Colonic mucosa (tissue), 4 donors: ENCODE results near the gene NEUROD1. TPM values are rescaled to one million over a fixed set of nuclear protein-coding genes. Genes with fewer than 3 reads are reported as not detected.
"Not testable (repeated sequence)": the region's sequence is repeated elsewhere in the genome, so short reads cannot be mapped to it uniquely, and the experiment has no call there.

Experiments used
- DNase-seq: peaks from one replicate; pipeline ENCODE4 v3.0.0-alpha.2; 2020
- H3K27ac ChIP-seq: fragments of 200-600 bp; one replicate; pipeline ENCODE4 v1.8.0; 2021
- H3K27me3 ChIP-seq: fragments of 200-600 bp; one replicate; pipeline ENCODE4 v1.8.0; 2021
- H3K36me3 ChIP-seq: fragments of 200-600 bp; one replicate; pipeline ENCODE4 v1.8.0; 2021
- H3K4me1 ChIP-seq: fragments of 200-600 bp; one replicate; pipeline ENCODE4 v1.8.0; 2021; ENCODE audit warnings: mild to moderate bottlenecking
- H3K4me3 ChIP-seq: fragments of 200-600 bp; one replicate; pipeline ENCODE4 v1.8.0; 2021
- H3K9ac ChIP-seq, 2 donors: one replicate each; pipeline ENCODE4 v1.7.0; 2013; ENCODE audit warnings: control low read depth in 2 of 2, low read depth in 2 of 2, low read length in 2 of 2
- H3K9me3 ChIP-seq: fragments of 200-600 bp; one replicate; pipeline ENCODE4 v1.8.0; 2021
- CTCF ChIP-seq: fragments of 200-600 bp; IDR thresholded peaks from one replicate; pipeline ENCODE4 v1.8.0; 2022; ENCODE audit warnings: antibody characterized with exemption, mild to moderate bottlenecking
- intact Hi-C: fragments of 100-400 bp; cut with DNase I; formaldehyde crosslinking; loops from one replicate; pipeline ENCODE4 v1.14.1; 2022
- total RNA-seq, 2 donors: library from RNA; stranded (reverse); fragmentation: NEBNext Ultra II Directional in 1 of 2; extraction: Animal tissue kit (Norgen Biotek cat#: 25700) in 1 of 2; gene quantifications; one replicate each; pipeline ENCODE4 v1.2.1, GENCODE V29; 2021
- donor health status: healthy.
- donor health status: DM: no; HTN: no; CAD: no.
- donor health status: DM: no; HTN: no; CAD: no.

NEUROD1 gene
- 1 to 10 TPM; 1.8 to 3.0 TPM for total RNA-seq

DNA sequence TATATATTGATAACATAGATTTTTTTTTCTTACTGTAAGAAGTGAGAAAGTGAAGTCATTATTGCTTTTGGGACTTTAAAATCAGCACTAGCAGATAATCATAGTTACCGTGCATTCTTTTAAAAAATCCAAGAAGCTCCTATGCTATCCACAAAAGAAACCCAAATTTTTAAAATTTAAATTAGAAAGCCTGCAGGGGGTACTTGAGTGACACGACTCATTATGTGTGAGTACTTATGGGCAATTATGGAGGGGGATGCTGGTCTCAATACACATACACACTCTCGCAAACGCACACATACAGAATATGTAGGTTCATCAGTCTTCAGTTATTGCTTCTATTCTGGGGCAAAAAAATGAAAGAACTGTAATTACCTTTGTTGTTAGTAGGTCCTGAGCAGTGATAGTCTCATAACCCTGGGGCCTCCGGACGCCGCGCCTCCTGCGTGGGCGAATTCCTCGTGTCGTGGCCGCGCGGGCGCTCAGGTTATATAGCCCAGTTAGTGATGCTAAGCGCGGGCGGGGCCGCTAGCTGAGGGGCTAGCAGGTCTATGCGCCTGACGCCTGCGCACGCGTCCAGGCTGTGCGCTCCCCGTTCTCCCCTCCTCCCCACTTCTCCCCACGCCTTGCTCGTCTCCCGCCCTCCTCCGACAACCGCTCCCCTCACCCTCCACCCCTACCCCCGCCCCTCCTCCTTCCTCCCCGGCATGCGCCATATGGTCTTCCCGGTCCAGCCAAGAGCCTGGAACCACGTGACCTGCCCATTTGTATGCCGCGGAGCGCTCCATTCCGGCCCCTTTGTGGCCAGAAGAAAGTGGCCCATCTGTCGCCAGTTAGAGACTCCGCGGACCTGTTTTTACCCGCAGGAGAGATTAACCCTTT lies at the start of gene NEUROD1:
Gene NEUROD1 (minus strand): TSS at position 463 of the 882 bp plus-strand sequence. CDS start 1,657 bp downstream, outside the sequence.
- no peak within 1 kb of the TSS for H3K9ac ChIP-seq
- H3K9me3 ChIP-seq, result no peaks in the 10 kb centered on the region
- no peak for DNase-seq
- H3K4me3 ChIP-seq, result no peak within 1 kb of the TSS
- H3K36me3 ChIP-seq, result no peaks in the 10 kb centered on the region
- no peaks in the 10 kb centered on the region for H3K4me1 ChIP-seq
- peaks cover 72% of the 10 kb centered on the region for H3K27me3 ChIP-seq
- H3K27ac ChIP-seq, result no peak within 1 kb of the TSS
- intact Hi-C loops, result no loop called here
- TF ChIP-seq CTCF, result no peak

- TF ChIP-seq CTCF, result no peak
- Histone ChIP-seq H3K27me3 (no peaks in the 10 kb centered on the region), H3K4me1 (no peaks in the 10 kb centered on the region), H3K27ac (no peak overlapping the region), H3K9me3 (no peaks in the 10 kb centered on the region), H3K4me3 (no peak overlapping the region), H3K9ac (no peak overlapping the region), H3K36me3 (no peaks in the 10 kb centered on the region)
- intact Hi-C loops, result no loop called here
- DNase-seq, result no peak
Observed at GRCh38 chr2:181725476-181725875, 45.2 kb upstream of the NEUROD1 start.

- TF ChIP-seq CTCF, result no peak
- no peaks in the 10 kb centered on the region for H3K36me3 ChIP-seq
- no peaks in the 10 kb centered on the region for H3K9me3 ChIP-seq
- H3K4me1 ChIP-seq, result no peaks in the 10 kb centered on the region
- intact Hi-C loops, result no loop called here
- no peak overlapping the region for H3K9ac ChIP-seq
- no peak for DNase-seq
- no peak overlapping the region for H3K27ac ChIP-seq
- H3K27me3 ChIP-seq, result no peaks in the 10 kb centered on the region
- H3K4me3 ChIP-seq, result no peak overlapping the region
Observed at GRCh38 chr2:181724662-181725061, 44.3 kb upstream of the NEUROD1 start.

GRCh38 chr2:181723731-181724130 lies 43.4 kb upstream of the NEUROD1 start:
- intact Hi-C loops, result no loop called here
- Histone ChIP-seq H3K27ac (no peak overlapping the region), H3K9ac (no peak overlapping the region), H3K27me3 (no peaks in the 10 kb centered on the region), H3K9me3 (no peaks in the 10 kb centered on the region), H3K4me3 (no peak overlapping the region), H3K36me3 (no peaks in the 10 kb centered on the region), H3K4me1 (no peaks in the 10 kb centered on the region)
- TF ChIP-seq CTCF, result no peak
- no peak for DNase-seq

DNA sequence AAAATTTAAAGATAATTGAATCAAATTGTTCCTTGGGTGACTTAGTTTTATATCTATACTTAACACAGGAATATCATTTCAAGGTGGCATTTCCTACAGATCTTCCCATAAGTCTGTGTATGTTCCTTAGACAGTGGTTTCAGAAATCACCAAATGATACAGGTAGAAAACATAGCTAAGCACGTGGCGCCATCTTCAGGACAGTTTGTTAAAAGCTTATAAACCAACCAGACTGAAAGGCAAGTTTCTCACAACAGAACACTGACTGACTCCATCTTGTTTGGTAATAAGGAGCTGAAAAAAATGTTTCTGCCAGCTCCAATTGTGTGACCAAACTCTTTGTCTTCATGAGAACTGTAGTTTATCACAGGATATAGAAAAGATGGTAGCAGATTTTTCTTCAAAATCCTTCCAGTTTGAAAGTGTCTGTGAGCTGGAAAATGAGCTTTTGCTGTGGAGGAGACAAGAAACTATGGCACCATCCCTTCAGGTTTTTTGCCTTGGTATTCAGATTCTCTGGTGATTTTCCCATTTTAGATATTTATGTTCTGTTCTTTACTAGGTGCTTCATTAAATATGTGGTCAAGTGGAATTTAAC lies 34.8 kb upstream of the NEUROD1 start:
- H3K9ac ChIP-seq, result no peak overlapping the region
- DNase-seq, result peak; percentile 74
- H3K27ac ChIP-seq, result no peak overlapping the region
- TF ChIP-seq CTCF, result peak; percentile 55
- intact Hi-C loops, result loop anchor here (5.0 to 10.0 kb wide), 3 partner anchors 138 to 1593 kb away; no protein-coding TSS in a partner anchor
- H3K9me3 ChIP-seq, result no peaks in the 10 kb centered on the region
- H3K4me3 ChIP-seq, result no peak overlapping the region
- H3K4me1 ChIP-seq, result no peaks in the 10 kb centered on the region
- no peaks in the 10 kb centered on the region for H3K27me3 ChIP-seq
- H3K36me3 ChIP-seq, result no peaks in the 10 kb centered on the region

DNA sequence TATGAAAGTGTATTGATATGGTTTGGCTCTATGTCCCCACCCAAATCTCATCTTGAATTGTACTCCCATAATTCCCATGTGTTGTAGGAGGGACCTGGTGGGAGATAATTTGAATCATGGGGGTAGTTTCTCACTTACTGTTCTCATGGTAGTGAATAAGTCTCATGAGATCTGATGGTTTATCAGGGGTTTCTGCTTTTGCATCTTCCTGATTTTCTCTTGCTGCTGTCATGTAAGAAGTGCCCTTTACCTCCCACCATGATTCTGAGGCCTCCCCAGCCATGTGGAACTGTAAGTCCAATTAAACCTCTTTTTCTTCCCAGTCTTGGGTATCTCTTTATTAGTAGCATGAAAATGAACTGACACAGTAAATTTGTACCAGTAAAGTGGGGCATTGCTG lies 30.7 kb upstream of the NEUROD1 start:
- not testable (repeated sequence) for H3K9me3 ChIP-seq, H3K27me3 ChIP-seq, H3K4me3 ChIP-seq, DNase-seq, H3K9ac ChIP-seq, H3K36me3 ChIP-seq, H3K4me1 ChIP-seq, H3K27ac ChIP-seq
- intact Hi-C loops, result loop anchor here (10.0 kb wide), 1 partner anchor 626 kb away; no protein-coding TSS in a partner anchor

- H3K36me3 ChIP-seq, H3K4me1 ChIP-seq, H3K27me3 ChIP-seq, H3K9ac ChIP-seq, H3K4me3 ChIP-seq, DNase-seq, H3K27ac ChIP-seq, H3K9me3 ChIP-seq, intact Hi-C loops: not testable (repeated sequence)
Observed at GRCh38 chr2:181702519-181702918, 22.2 kb upstream of the NEUROD1 start.
